ENCODE results near the gene DGCR8.

Gene DGCR8

DNA sequence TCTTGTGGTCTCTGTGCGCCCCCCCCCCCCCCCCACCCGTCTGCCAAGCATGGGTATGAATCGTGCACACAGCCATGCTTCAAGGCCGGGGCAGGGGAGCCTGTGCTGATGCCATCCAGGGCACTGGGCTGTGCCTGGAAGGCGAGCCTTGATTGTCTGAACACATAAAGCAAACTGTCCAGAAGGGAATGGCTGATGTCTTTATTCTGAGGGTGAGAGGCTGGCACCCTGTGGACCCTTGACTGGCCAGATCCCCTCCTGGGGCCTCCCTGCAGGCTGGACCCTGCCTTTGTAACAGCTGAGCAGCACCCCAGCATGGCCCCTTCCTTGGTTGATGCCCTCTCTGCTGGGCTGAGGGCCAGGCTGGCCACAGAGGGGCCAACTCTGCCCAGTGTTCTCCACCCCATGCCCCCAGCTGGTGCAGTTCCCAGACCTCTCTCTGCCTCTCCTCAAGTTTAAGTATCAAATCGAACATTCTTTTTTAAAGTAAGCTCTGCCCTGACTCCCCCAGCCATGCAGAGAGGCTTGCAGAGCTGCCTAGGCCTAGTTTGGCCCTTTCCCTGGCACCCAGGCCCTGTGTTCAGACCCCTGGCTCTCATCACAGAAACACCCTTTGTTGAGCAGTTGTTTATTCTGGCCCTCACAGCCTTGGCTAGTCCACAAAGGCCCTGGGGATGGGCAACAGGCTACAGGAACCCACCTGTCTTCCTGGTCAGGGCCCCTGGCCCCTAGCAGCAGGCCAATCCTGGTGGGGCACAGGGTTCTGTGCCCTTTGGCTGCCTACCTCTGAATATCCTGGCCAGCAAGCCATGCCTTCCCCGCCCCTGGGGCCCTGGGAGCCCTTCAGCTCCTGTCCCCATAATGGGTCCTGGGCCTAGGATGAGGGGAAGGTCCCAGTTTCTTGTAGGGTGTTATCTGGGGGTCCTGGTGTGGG is 31.9 kb downstream of the DGCR8 start:
- DNase-seq (ENCODE audit: low read depth), result no peak
- no peak overlapping the region for H3K4me3 ChIP-seq (ENCODE audit: low read depth, low read length)
- TF ChIP-seq, protein P1, sequence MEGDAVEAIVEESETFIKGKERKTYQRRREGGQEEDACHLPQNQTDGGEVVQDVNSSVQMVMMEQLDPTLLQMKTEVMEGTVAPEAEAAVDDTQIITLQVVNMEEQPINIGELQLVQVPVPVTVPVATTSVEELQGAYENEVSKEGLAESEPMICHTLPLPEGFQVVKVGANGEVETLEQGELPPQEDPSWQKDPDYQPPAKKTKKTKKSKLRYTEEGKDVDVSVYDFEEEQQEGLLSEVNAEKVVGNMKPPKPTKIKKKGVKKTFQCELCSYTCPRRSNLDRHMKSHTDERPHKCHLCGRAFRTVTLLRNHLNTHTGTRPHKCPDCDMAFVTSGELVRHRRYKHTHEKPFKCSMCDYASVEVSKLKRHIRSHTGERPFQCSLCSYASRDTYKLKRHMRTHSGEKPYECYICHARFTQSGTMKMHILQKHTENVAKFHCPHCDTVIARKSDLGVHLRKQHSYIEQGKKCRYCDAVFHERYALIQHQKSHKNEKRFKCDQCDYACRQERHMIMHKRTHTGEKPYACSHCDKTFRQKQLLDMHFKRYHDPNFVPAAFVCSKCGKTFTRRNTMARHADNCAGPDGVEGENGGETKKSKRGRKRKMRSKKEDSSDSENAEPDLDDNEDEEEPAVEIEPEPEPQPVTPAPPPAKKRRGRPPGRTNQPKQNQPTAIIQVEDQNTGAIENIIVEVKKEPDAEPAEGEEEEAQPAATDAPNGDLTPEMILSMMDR (IDR thresholded peaks at IDR 0.05; ENCODE audit: control insufficient read depth, extremely low read depth, insufficient read depth), result no peak

DNA sequence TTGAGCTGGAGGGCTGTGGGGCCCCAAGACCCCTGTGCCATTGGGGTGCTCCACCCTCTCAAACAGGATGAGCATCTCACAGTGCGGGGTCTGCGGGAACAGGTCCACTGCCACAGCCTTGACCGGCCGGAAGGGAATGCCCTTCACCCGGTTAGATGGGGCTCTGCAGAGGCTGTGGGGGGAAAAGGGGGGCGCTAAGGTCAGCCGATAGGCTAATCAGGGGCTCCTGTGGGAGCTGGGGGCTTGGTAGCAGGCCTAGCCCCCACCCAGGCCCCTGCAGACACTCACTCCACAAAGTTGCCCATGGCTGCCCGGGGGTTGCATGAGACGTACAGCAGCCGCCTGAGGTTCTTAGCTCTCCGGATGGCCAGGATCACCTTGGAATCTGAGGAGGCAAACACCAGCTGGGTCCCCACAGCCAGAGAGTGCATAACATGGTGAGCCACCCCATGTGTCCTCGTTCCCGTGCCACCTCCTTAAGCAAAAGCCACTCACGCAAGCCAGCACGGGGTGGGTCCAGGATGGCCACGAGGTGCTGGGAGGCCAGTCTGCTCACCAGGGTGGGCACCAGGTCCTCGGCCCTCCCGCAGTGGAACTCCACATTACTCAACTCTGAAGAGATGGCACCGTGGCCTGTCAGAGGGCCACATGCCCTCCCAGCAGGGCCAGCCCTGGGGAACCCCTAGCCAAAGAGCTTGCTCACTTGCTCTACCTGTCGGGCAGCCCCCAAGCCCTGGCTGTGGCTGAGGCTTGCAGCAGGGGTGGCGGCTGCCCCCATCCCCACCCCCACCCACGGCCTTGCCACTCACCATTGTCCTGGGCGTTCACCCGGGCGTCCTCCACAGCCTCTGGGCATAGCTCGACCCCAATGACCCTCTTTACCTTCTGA is 32.8 kb downstream of the DGCR8 start:
- no peak for DNase-seq (ENCODE audit: low read depth)
- H3K4me3 ChIP-seq (ENCODE audit: low read depth, low read length), result no peak overlapping the region
- TF ChIP-seq, protein P1 (IDR thresholded peaks at IDR 0.05; ENCODE audit: control insufficient read depth, extremely low read depth, insufficient read depth), result no peak

DNA sequence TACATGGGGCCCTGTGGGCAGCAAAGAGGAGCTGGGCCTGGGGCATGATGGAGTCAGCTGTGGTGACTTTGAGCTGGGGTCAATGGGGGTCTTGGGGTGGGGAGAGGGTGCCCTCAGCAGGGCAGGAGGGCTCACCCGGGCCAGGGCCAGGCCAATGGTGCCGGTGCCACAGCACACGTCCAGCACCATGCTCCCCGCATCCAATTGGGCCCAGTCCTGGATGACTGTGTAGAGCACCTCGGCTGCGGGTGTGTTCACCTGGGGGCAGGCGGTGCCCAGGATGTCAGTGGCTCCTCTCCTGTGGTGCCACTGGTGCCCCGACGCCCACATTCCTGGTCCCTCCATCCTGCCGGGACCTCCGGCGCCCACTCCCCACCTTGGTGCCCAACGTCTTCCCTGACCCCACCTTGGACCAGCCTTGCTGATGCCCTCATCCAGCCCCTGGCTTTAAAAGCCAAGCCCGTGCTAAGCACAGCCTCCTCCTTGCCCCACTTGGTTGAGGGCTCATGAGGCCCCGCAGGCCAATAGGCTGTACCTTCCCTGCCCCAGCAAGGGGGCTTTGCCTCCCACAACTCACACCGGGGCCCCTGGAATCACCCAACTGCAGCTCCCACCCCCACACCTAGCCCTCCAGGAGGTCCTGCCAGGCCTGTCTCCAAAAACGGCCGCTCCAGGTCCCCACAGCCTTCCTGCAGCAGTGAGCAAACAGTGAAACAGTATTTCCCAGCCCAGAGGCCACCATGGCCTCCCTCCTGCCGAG is 33.7 kb downstream of the DGCR8 start:
- TF ChIP-seq, protein P1 (IDR thresholded peaks at IDR 0.05; ENCODE audit: control insufficient read depth, extremely low read depth, insufficient read depth), result no peak
- H3K4me3 ChIP-seq (ENCODE audit: low read depth, low read length), result no peak overlapping the region
- DNase-seq (ENCODE audit: low read depth), result no peak

- TF ChIP-seq, protein P1 (IDR thresholded peaks at IDR 0.05; ENCODE audit: control insufficient read depth, extremely low read depth, insufficient read depth), result no peak
- no peak overlapping the region for H3K4me3 ChIP-seq (ENCODE audit: low read depth, low read length)
Measured at GRCh38 chr22:20114506-20115475, 34.8 kb downstream of the DGCR8 start.

GRCh38 chr22:20115691-20116375 is 35.8 kb downstream of the DGCR8 start, which contains the start of gene RANBP1:
RANBP1 (plus strand) TSS chr22:20116104; CDS start chr22:20116185, 81 bp downstream.
- peak within 1 kb of the TSS; percentile 75 for H3K4me3 ChIP-seq (ENCODE audit: low read depth, low read length)
- TF ChIP-seq, protein P1 (IDR thresholded peaks at IDR 0.05; ENCODE audit: control insufficient read depth, extremely low read depth, insufficient read depth), result no peak
- no peak for DNase-seq (ENCODE audit: low read depth)

More at GRCh38 chr22:20114506-20115475, 34.8 kb downstream of the DGCR8 start:
- no peak for DNase-seq (ENCODE audit: low read depth)

All from LNCaP clone FGC (cell line).